ENCODE results near the gene MAFG. TPM values are rescaled to one million over a fixed set of nuclear protein-coding genes. Genes with fewer than 3 reads are reported as not detected.
A peak's percentile ranks its signal among the peaks of the same experiment; 100 is the strongest.

Gene MAFG
- total RNA-seq, 1 donor from 2014 or later = 14.4 TPM

DNA sequence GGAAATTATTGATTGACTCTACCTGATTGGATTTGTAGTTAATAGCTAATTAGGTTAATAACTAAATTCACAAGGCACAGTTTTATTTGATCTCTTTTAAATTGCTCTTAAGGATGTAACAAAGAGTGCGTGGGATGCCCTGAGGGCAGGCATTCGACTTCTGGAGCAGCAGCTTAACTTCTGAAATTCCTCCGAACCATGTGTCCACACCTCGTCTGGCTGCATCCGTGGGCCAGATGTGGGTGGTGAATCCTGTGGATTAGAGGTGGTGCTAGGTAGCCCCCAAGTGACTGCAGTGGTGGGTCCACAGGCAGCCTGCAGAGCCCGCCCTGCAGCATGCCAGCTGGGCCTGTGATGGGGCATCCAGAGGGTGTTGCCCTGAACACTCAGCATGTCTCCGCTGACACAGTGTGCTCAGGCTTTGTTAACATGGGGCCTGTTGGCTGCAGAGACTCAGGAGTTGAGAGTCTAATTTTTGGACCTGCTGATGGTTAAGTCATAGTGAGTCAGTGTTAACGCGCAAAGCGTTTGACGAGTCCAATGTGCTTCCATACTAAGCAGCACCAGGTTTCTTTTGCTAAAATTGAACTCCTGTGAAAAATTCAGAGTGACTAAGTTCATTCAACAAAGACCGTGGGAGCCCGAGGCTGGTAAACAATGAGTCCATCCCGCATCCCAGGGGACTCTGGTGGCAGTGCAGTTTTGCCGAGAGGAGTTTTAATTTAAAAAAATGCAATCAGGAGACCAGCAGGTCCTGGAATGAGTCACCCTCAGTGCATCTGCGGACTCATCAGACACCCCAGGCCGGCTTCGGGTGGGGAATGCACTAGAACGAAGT, 29.3 kb downstream of the MAFG start:
- no peak for DNase-seq (ENCODE audit: low read depth)

DNA sequence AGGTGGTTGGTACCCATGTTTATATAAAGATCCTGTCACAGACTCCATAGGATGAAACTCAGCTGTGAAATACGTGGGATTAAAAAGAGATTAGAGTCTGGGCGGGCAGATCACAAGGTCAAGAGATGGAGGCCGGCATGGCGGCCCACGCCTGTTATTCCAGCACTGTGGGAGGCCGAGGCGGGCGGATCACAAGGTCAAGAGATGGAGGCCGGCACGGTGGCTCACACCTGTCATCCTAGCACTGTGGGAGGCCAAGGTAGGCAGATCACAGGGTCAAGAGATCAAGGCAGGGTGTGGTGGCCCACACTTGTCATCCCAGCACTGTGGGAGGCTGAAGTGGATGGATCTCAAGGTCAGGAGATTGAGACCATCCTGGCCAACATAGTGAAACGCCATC, 32.1 kb downstream of the MAFG start:
- DNase-seq (ENCODE audit: low read depth) = no peak

- no peak for DNase-seq (ENCODE audit: low read depth)
These were observed 36.3 kb downstream of the MAFG start for GRCh38 chr17:81891303-81891552.

- no peak for DNase-seq (ENCODE audit: low read depth)
These were observed 36.9 kb downstream of the MAFG start for GRCh38 chr17:81890447-81891302.

GRCh38 chr17:81889602-81890001, 37.9 kb downstream of the MAFG start:
- DNase-seq (ENCODE audit: low read depth) = no peak

- no peak for DNase-seq (ENCODE audit: low read depth)
These were observed 38.4 kb downstream of the MAFG start for GRCh38 chr17:81888988-81889595.

DNA sequence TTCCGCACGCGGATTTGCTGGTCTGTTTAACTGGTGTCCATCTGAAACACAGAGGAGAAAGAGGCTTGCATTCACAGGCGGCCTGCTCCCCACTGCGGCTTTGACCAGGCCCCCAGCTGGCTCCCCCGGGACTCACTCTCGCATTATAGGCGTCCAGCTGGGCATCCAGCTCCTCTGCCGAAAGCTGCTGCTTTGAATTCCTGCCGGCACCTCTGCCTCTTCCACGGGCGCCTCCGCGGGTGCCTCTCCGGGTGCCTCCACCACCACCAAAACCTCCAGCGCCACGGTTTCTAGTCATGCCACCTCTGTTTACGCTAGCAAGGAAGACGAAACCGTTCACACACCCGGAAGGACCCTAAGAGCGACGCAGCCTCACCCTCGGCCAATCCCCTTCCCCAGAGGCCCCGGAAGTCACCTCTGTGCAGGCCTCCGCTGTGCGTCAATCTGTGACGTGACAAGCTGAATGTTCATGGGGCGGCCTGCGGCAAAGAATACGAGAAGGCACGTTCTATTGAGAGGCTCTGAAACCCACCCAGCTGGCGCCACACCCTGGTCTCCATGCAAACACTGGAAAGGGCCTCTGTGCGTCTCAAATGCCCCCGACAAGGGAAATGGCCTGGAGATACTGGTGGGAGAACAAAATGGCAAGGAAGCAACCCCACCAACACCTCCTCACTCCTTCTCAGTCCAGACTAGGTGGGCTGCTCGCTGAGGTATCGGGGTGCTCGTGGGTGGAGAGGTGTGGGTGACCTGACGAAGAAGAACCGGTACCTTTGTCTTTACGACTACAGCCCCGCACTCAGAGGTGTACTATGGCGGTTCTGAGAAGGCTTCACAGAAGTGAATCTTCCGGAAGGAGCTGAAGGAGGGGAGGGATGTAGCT, 39.2 kb downstream of the MAFG start:
- DNase-seq (ENCODE audit: low read depth) = no peak

GRCh38 chr17:81885869-81886548, 41.5 kb downstream of the MAFG start:
- DNase-seq (ENCODE audit: low read depth) = peak; percentile 91

DNA sequence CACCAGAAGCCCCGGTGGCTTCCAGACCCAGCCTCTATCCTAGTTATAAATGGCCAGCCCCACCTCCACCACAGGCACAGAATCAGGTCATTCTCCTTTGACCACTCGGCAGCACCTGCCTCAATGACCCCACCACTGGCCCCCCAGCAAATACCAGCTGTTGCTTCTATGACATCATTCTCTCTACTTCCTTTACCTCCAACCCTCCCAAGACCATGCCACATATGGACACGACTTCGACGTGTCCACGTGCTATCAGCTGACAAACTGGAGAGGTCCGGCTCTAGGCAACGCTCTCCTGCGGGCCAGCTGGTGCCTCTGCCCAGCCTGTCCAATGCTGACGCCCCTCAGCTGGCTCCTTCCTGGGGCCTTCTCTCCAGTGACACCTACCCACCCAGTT, 42.1 kb downstream of the MAFG start:
- no peak for DNase-seq (ENCODE audit: low read depth)

GRCh38 chr17:81884968-81885367, 42.6 kb downstream of the MAFG start:
- no peak for DNase-seq (ENCODE audit: low read depth)

GRCh38 chr17:81884520-81884919, 43.0 kb downstream of the MAFG start:
- DNase-seq (ENCODE audit: low read depth) = no peak

GRCh38 chr17:81879121-81879520, 48.4 kb downstream of the MAFG start:
- no peak for DNase-seq (ENCODE audit: low read depth)

DNA sequence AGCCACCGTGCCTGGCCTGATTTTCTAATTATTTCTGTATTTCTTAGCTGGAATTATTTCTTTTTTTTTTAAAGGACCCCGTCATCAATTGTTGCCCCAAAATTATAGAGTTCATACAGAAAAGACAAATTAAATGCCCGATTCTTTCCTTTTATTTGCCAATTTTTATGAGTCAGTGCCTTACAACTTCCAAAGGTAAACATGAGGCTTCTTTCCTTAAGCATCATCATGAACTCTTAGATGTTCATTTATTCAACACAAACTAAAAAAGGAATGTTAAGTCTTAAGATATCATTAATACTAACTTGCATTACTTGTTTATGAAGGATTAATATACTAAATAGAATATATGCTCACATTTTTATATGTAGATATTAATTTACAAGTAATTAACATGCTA, 49.2 kb downstream of the MAFG start:
- DNase-seq (ENCODE audit: low read depth) = no peak

- no peak for DNase-seq (ENCODE audit: low read depth)
These were observed 50.0 kb downstream of the MAFG start for GRCh38 chr17:81877569-81877968.

- peak; percentile 42 for DNase-seq (ENCODE audit: low read depth)
These were observed 55.9 kb downstream of the MAFG start for GRCh38 chr17:81871387-81872230.

GRCh38 chr17:81870981-81871386, 56.6 kb downstream of the MAFG start, which contains the start of gene ARHGDIA:
Gene ARHGDIA, minus strand, starts transcription at chr17:81871337. Its CDS starts 1,407 bp downstream, at chr17:81869930.
- DNase-seq (ENCODE audit: low read depth) = no peak

DNA sequence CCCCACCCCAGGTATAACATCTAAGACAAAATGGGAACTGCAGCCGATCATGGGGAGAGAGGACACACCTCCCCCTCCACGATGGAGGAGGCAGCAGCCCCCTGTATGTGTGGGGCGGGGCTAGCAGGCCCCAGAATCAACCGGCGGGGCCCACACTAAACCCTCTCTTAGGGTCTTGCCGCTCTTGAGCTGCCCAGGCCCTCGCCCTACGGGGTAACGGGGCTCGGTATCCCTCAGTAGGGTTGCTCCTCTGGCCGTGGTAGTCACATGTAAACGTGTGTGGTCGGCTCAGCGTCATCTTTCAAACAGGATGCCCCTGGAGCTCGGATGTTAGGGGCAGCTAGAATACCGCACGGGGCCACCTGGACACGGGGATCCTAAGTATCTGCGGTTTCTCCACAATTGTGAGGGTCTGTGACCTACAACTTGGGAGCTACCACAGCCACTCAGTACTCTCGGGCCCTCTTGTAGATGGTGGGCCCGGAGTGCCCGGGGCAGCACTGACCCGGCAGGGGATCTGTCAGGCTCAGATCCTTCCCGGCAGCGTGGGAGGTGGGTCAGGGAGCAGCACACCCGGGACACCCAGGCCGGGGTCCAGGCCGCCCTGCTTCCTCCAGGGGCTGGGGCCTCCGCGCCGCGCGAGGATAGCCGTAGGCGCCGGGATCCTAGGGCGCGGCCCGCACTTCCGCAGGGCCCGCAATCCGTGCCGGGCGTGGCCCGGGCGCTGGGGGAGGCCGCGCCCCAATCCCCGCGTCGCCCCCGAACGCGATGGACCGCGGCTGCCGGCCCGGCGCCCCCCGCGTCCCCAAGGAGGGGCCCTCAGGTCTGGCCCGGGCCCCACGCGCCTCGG, 57.2 kb downstream of the MAFG start:
- no peak for DNase-seq (ENCODE audit: low read depth)

DNA sequence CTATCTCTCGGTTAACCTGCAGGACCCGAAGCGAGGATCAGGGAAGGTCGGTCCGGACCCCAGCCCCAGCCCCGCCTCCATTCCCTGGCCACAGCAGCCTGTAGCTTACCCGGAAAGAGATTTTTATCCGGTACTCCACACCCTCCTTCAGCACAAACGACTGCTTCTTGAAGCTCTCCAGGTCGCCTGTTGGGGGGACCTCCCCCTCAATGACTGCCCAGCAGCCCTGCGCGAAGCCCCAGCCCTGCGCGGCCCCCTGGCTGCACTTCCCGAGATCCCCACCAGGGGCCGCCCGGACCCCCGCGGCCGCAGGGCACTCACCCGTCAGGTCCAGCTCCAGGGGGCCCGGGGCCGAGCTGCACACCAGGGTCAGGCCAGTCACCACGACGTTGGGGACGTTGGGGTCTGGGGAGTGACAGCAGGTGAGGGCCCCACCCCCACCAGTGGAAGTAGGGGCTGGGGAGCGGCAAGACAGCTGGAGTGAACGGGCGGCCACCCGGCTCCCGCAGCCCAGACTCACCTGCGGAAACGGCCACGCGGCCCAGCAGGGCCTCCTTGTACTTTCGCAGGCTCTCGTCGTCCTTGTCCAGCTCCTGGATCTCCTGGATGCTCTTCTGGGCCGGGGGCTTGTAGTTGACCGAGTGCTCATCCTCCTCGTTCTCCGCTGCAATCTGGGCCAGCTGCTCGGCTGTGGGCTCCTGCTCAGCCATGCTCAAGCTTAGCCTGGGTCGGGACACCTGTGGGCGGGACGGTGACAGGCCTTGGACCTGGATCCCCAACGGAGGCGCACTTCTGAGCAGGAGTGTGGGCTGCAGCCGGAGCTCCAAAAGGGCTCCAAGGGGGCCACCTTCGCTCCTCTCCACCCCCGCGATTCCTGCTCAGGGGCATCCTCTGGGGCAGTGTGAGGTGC, 58.1 kb downstream of the MAFG start:
- DNase-seq (ENCODE audit: low read depth) = no peak
